H1 (cell line): ENCODE measurements around the gene CACNA2D3. TPM values are rescaled to one million over a fixed set of nuclear protein-coding genes. Genes with fewer than 3 reads are reported as not detected.

ENCODE experiments used
- CHD7 ChIP-seq: fragments of 300-600 bp; sonication (generic); IDR thresholded peaks from 2 replicates; pipeline ENCODE4 v1.7.1; 2012; ENCODE audit warnings: low read length, moderate library complexity, mild to moderate bottlenecking, inconsistent platforms; ENCODE audit not compliant: insufficient replicate concordance
- GTF2F1 ChIP-seq: IDR thresholded peaks from 2 replicates; pipeline ENCODE4 v1.6.1; 2012; ENCODE audit warnings: low read depth, low read length, improper control_type of control experiment, borderline replicate concordance
- KDM5A ChIP-seq: fragments of 200-600 bp; IDR thresholded peaks from 2 replicates; pipeline ENCODE4 v1.7.1; 2012; ENCODE audit warnings: mild to moderate bottlenecking, low read length, inconsistent platforms, mixed read lengths
- polyA plus RNA-seq, 7 experiments: library from polyadenylated mRNA; depleted of rRNA in 3 of 7; stranded (reverse) in 5 of 7; unstranded in 2 of 7; fragments of >200 nt in 5 of 7; fragments of 200-250 nt in 2 of 7; gene quantifications; 1 replicate in 5 of 7; 2 replicates in 1 of 7; 4 replicates in 1 of 7; pipeline versions ENCODE4 v1.2.1 to v1.2.3, GENCODE V29; 2011 to 2013; ENCODE audit warnings: missing spikeins in 2 of 7, mixed read lengths in 2 of 7
- total RNA-seq: library from RNA; stranded (reverse); fragmentation: NEBNext Ultra II Directional; extraction: Animal tissue kit (Norgen Biotek cat#: 25700); gene quantifications from 2 replicates; pipeline ENCODE4 v1.2.1, GENCODE V29; 2021

CACNA2D3 gene
- total and polyA plus RNA-seq, 2 of the 8 experiments (the other 6 are each of a cell fraction or from before 2014, with no cell fraction given) = 1.5 to 1.8 TPM

DNA sequence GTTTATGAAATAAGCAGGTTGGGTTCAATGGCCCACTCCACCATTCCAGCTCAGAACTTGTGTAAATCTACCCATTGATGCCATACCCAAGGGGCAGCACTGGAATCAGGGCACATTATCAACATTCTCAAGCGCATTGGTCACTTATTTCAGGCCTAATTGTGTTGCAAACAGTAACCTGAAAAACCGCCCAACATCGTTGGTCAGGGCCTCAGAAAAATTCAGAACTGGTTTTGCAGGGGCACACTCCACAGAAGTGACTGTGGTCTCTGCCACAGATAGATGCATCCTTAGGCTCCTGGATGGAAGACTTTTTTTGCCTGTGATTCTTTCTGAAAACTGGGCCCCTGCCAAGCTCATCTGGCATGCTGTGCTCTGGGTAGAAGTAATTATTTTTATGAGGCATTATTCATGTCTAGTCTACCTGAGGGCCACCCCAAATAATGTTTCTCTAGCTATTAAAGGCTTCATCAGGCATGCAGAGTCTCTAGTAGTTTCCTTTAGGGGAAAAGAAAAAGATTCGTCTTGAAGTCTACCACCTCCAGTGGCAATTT lies 827.2 kb downstream of the CACNA2D3 start (continued):
- TF ChIP-seq CHD7 (no peak), GTF2F1 (no peak), KDM5A (no peak)
